Myocyte (in vitro differentiated cells): ENCODE data around the gene ITPR2. TPM values are rescaled to one million over a fixed set of nuclear protein-coding genes. Genes with fewer than 3 reads are reported as not detected.

Experiments used
- DNase-seq: peaks from one replicate; pipeline ENCODE4 v3.0.0-alpha.2; 2012; ENCODE audit warnings: low read depth
- total RNA-seq: library from RNA; depleted of rRNA; stranded (reverse); fragments of >200 nt; gene quantifications from 2 replicates; pipeline ENCODE4 v1.2.3, GENCODE V29; 2014

ITPR2 gene
- total RNA-seq, 1 donor from 2014 or later: 8.9 TPM

- no peak for DNase-seq
These were observed 7.5 kb downstream of the ITPR2 start for GRCh38 chr12:26825459-26826016.

- no peak for DNase-seq
These were observed 9.6 kb downstream of the ITPR2 start for GRCh38 chr12:26823390-26823789.

GRCh38 chr12:26822026-26822425, 11.0 kb downstream of the ITPR2 start:
- DNase-seq: no peak

DNA sequence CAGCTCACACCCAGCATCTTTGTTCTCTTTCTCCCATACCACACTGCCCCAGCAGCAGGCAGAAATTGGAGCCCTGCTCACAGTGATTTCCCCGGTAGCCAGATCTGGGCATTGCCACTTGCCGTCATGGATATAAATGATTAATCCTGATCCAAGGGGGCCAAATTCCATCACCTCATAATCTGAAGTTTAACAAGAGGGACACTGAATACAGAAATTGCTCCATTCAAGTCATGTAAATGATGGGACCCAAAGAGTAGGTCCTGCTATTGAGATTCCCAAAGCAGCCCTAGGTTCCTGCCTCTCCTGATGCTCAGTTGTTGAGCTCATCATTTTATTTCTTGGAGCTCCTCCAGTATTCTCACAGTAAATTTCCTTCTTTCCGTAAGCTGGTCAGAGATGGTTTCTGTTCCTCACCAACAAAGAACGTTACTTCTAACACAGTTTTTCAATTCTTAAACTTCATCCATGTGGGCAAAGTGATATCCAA, 11.7 kb downstream of the ITPR2 start:
- no peak for DNase-seq

GRCh38 chr12:26818636-26819035, 14.4 kb downstream of the ITPR2 start:
- DNase-seq: no peak

GRCh38 chr12:26818201-26818600, 14.8 kb downstream of the ITPR2 start:
- no peak for DNase-seq

GRCh38 chr12:26817183-26817591, 15.8 kb downstream of the ITPR2 start:
- DNase-seq: no peak

DNA sequence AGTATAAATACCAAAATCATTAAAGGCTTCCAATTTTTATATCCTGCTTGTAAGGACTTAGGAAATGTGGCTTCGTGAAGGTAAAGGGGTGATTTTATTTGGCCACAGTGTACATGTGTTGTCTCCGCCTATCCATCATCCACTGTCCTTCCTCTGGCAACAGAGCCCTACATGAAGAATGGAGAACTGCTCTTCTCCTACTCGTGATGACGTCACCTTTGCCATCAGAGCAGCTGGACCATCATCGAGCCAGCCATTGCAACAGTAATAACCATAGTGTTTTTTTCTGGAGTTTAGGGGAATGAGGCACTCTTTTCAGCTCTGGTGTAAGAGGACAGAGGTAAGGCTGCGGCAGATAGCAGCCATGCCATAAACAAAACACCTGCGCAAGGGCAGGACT, 19.2 kb downstream of the ITPR2 start:
- DNase-seq: no peak

DNA sequence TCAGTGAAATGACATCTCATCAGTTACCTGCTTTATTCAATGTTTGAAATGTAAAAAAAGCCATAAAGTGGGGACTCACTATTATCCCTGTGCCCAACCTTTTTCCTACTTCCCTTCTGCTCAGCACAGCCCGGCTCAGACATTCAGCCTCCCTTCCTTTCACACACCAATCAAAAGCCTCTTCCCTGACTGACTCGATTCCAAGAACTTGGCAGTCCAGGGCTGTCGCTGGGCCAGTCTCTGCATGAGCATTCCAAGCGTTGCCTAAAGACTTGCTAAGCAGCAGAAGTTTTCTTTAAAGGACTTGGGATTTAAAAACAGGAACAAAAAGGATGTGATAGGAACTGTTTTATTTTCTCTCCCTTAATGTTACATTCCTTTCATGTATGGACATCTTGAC, 22.7 kb downstream of the ITPR2 start:
- peak; percentile 54 for DNase-seq

DNA sequence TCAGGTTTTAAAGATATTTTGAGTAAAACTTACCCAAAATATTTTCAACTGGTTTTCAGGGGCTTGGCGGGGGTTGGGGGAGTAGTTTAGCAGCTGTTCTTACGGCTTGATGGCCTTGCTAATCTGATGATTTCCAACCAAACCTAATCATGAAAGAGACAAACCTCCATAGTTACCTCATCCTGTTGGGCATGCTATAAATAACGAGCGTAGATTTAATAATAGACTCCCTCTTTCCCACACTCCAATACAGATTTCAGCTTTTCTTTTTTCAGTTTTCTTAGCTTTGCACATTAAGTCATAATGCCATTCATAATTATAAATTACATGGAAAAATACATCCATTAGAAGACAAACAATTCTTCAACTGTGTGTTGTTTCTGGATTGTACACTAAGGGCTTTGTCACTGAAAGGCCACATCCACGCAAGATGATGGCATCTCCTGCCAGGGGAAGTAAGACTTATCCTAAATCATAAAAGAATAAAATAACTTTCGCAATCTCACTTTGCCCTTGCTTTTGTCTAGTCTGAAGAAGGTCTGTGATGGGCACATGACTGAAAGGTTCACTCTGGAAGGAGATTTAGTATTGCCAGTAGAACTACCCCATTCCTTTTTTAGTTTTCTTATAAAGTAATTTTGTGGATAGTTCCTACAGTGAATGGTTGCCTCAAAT, 23.2 kb downstream of the ITPR2 start:
- no peak for DNase-seq

GRCh38 chr12:26808766-26809476, 24.1 kb downstream of the ITPR2 start:
- no peak for DNase-seq

DNA sequence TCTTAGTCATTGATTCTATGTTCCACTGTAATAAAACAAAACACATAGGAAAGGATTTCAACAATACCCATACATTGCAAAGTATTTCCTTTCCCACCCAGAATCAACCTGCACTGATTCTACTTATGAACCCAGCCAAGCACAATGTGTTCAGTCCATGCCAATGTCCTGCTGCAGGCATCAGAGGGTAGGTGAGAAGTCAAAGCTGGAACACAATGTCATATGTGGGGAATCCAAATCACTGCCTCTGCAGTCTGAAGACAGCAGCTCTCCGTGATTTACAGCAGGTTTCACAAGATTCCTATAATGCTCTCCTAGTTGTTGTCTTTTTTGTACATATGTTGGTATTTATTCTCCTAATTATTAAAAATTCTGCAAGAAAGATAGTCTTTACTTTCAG, 25.7 kb downstream of the ITPR2 start:
- no peak for DNase-seq

DNA sequence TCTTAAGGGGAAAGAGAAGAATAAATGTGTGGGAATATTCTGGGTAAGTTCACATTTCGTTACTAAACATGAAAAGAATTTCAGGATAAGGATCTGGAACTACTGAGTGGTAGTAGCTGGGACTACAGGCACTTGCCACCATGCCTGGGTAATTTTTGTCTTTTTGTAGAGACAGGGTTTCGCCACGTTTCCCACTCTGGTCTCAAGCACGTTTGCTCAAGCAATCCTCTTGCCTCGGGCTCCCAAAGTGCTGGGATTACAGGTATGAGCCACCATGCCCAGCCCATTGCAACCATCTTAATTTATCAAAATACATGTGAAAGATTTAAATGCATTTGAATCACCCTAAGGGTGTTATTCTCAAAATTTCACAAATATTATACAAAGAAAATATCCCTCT, 26.4 kb downstream of the ITPR2 start:
- no peak for DNase-seq

DNA sequence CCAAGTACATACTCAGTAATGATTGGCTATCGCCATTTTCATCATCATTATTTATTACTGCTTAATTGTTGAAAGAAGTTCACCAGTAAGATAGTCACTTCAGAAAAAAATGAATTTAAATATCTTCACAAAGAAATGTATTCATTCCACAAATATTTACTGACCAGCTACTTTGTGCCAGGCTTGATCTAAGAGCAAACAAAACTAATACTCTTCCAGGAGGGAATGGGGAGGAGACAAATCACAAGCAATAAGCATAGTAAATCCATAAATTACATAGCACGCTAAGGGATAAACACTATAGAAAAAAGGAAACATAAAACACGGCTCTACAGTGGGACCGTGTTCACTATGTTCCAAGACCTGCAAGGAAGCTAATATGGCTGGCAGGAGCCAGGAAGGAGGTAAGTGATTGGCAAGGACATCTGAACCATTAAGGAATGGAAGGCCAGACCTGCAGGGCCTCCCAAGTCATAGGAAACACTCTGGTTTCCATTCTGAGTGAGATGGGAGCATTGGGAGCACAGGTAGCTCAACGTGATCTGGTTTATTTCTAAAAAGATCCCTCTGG, 27.5 kb downstream of the ITPR2 start:
- DNase-seq: no peak

GRCh38 chr12:26803552-26803951, 29.4 kb downstream of the ITPR2 start:
- peak; percentile 39 for DNase-seq

GRCh38 chr12:26801486-26801885, 31.5 kb downstream of the ITPR2 start:
- DNase-seq: no peak

DNA sequence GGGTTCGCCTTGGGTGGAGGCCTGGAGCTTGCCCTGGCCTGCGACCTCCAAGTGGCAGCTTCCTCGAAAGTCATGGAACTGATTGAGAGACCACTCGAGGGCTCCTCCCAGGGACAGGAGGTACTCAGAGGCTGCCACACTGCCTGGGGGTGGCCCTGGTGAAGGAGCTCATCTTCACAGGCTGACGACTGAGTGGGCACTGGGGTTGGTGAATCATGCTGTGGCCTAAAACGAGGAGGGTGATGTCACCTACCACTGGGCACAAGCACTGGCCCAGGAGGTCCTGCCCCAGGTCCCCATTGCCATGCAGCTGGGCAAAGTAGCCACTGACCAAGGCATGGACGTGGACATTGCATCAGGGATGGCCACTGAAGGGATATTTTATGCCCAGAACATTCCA, 32.1 kb downstream of the ITPR2 start:
- DNase-seq: no peak

DNA sequence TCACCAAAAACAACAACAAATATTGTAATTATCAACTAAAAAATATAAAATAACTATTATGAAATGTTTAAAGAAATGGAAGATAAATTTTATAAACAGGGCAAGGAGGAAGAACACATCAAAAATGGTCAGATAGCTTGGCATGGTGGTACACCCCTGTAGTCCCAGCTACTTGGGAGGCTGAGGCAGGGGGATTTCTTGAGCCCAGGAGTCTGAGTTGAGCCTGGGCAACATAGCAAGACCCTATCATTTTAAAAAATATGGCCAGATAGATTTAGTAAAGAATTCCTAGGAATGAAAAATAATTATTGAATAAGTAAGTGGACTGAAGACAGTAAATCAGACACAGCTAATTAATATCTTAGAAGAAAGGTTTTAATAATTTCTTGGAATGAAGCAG, 32.6 kb downstream of the ITPR2 start:
- DNase-seq: no peak

- DNase-seq: no peak
These were observed 33.3 kb downstream of the ITPR2 start for GRCh38 chr12:26799741-26800140.

GRCh38 chr12:26798640-26799039, 34.4 kb downstream of the ITPR2 start:
- no peak for DNase-seq

DNA sequence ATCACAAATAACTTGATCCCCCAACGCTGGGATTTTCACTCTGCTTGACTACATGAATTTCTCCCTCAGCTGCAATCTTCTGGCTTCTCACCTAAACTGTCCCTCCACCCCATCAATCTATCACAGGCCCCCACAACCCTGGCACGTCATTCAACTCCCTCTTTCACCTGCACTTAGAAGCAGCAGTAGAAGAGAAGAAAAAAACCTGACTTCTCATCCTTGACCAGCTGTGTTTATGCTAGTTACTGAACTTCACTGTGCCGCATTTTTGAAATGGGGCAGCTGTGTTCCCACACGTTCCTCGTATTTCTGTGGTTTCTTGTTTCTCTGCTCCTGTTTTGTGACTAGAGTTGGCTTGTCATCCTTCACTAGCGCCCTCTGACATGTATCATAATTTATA, 35.0 kb downstream of the ITPR2 start:
- DNase-seq: peak; percentile 64

GRCh38 chr12:26795910-26796309, 37.1 kb downstream of the ITPR2 start:
- no peak for DNase-seq
